Suprapubic skin (tissue), 4 donors: ENCODE data around the gene PIK3CG.

Experiments used
- CTCF ChIP-seq, 2 donors: fragments of 200-600 bp in 1 of 2; fragments of 450-650 bp in 1 of 2; sonication (generic) in 1 of 2; IDR thresholded peaks; one replicate each; pipeline ENCODE4 v1.5.1; 2016 to 2019; ENCODE audit warnings: antibody characterized with exemption in 2 of 2, mild to moderate bottlenecking in 1 of 2, moderate library complexity in 1 of 2
- POLR2A ChIP-seq, 2 donors: fragments of 450-650 bp; IDR thresholded peaks; one replicate each; pipeline ENCODE4 v1.6.1; 2017; ENCODE audit warnings: antibody characterized with exemption in 2 of 2, mild to moderate bottlenecking in 2 of 2, moderate library complexity in 2 of 2
- POLR2AphosphoS5 ChIP-seq, 3 donors: sonication (generic); formaldehyde crosslinking; IDR thresholded peaks; one replicate each; pipeline ENCODE4 v1.6.1; 2017; ENCODE audit warnings: antibody characterized with exemption in 3 of 3

DNA sequence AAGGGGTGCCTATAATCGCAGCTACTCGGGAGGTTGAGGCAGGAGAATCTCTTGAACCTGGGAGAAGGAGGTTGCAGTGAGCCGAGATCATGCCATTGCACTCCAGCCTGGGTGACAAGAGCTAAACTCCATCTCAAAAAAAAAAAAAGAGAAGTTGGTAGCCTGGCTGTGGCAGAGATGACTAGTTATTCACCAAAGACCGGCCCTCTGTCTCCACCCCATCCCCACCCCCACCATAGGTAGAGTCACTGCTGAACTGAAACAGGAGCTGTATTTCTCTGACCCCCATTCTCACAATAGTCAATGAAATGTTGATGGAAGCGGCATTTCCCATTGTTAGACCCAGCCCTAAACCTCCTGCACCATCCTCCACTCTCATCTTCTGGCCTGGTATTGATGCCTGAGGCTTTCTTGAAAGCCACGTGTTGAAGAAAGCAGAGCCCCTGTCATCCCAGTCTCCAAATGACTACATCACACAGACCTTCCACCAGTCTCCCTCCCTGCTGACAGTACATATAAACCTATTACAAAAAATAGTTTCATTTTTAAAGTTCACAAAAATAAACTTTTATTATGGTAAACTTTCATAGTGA is 9.4 kb upstream of the PIK3CG start:
- TF ChIP-seq POLR2AphosphoS5 (IDR thresholded peaks at IDR 0.05) (no peak), CTCF (IDR thresholded peaks at IDR 0.05) (no peak), POLR2A (IDR thresholded peaks at IDR 0.05) (no peak)
